SK-N-SH (cell line): Measurements from ENCODE around the gene DFFB. TPM values are rescaled to one million over a fixed set of nuclear protein-coding genes. Genes with fewer than 3 reads are reported as not detected.

ENCODE experiments used
- CTCF ChIA-PET: fragments of 300-600, 350-600 bp; formaldehyde crosslinking; extraction: SDS; loops from one replicate; lab custom pipeline; 2021; lab: Yijun Ruan, JAX
- POLR2A ChIA-PET: fragments of 350-600 bp; sonication (Branson Sonifier 250); formaldehyde crosslinking; extraction: SDS; loops from one replicate; lab custom pipeline; 2020; ENCODE audit warnings: antibody characterized with exemption, inconsistent platforms; lab: Yijun Ruan, JAX
- DNase-seq: peaks from one replicate; pipeline ENCODE4 v3.0.0; 2012
- H2AFZ ChIP-seq: fragments of 200-600 bp; sonication (generic); 2 replicates; pipeline ENCODE4 v1.8.1; 2016; ENCODE audit warnings: antibody characterized with exemption, mild to moderate bottlenecking, low read depth
- H3F3A ChIP-seq: fragments of 200-600 bp; sonication (generic); replicated peaks from 2 replicates; pipeline ENCODE3; 2016; ENCODE audit warnings: antibody characterized with exemption, mild to moderate bottlenecking; ENCODE audit not compliant: insufficient read depth
- H3K27ac ChIP-seq, 2 experiments: fragments of 200-500 bp in 1 of 2; fragments of 200-600 bp in 1 of 2; sonication (Bioruptor generic) in 1 of 2; sonication (generic), shearing (Covaris generic) in 1 of 2; 2 replicates each; pipeline versions ENCODE4 v1.5.1 to v1.6.1; 2014 to 2016; ENCODE audit warnings: low read depth in 2 of 2, inconsistent platforms in 1 of 2, low read length in 1 of 2, mild to moderate bottlenecking in 1 of 2, mixed read lengths in 1 of 2
- H3K27me3 ChIP-seq: fragments of 200-600 bp; sonication (generic), shearing (Covaris generic); 2 replicates; pipeline ENCODE4 v1.6.1; 2016; ENCODE audit warnings: mixed run types; ENCODE audit not compliant: insufficient read depth
- H3K36me3 ChIP-seq, 2 experiments: fragments of 200-500 bp in 1 of 2; fragments of 200-600 bp in 1 of 2; sonication (Bioruptor generic) in 1 of 2; sonication (generic) in 1 of 2; replicated peaks in 1 of 2; 2 replicates each; pipeline versions ENCODE3 to v1.5.1; 2014 to 2016; ENCODE audit warnings: low read length in 1 of 2, mild to moderate bottlenecking in 1 of 2; ENCODE audit not compliant: insufficient read depth in 2 of 2, control insufficient read depth in 1 of 2
- H3K4me1 ChIP-seq, 2 experiments: fragments of 200-500 bp in 1 of 2; fragments of 200-600 bp in 1 of 2; sonication (Bioruptor generic) in 1 of 2; sonication (generic), shearing (Covaris generic) in 1 of 2; 2 replicates each; pipeline versions ENCODE4 v1.5.1 to v1.6.1; 2014 to 2016; ENCODE audit warnings: low read depth in 1 of 2, low read length in 1 of 2, mixed run types in 1 of 2; ENCODE audit not compliant: insufficient read depth in 2 of 2, control insufficient read depth in 1 of 2
- H3K4me2 ChIP-seq: fragments of 200-600 bp; sonication (generic), shearing (Covaris generic); 2 replicates; pipeline ENCODE4 v1.6.1; 2017; ENCODE audit warnings: mixed run types
- H3K4me3 ChIP-seq, 2 experiments: fragments of 200-500 bp in 1 of 2; fragments of 200-600 bp in 1 of 2; sonication (Bioruptor generic) in 1 of 2; sonication (generic), shearing (Covaris generic) in 1 of 2; 2 replicates each; pipeline versions ENCODE4 v1.5.1 to v1.8.1; 2014 to 2016; ENCODE audit warnings: low read depth in 2 of 2, inconsistent platforms in 1 of 2, low read length in 1 of 2, mild to moderate bottlenecking in 1 of 2, mixed read lengths in 1 of 2, moderate library complexity in 1 of 2
- H3K79me2 ChIP-seq: fragments of 200-600 bp; sonication (generic); 2 replicates; pipeline ENCODE4 v1.8.1; 2017; ENCODE audit warnings: mild to moderate bottlenecking; ENCODE audit not compliant: insufficient read depth
- H3K9ac ChIP-seq: fragments of 200-600 bp; sonication (generic); 2 replicates; pipeline ENCODE4 v1.6.1; 2017; ENCODE audit warnings: mixed run types
- H3K9me2 ChIP-seq: fragments of 200-600 bp; sonication (generic); 2 replicates; pipeline ENCODE4 v1.6.1; 2017; ENCODE audit warnings: mixed run types
- H3K9me3 ChIP-seq: fragments of 200-600 bp; sonication (generic); 2 replicates; pipeline ENCODE4 v1.6.1; 2017; ENCODE audit warnings: mixed run types, mild to moderate bottlenecking, moderate library complexity
- H4K20me1 ChIP-seq: fragments of 200-600 bp; sonication (generic); 2 replicates; pipeline ENCODE4 v1.6.1; 2017; ENCODE audit warnings: mild to moderate bottlenecking, mixed run types; ENCODE audit not compliant: insufficient read depth
- CHD2 ChIP-seq: fragments of 150-350 bp; IDR thresholded peaks from 2 replicates; pipeline ENCODE4 v1.6.1; 2018; ENCODE audit warnings: low read length; ENCODE audit not compliant: partially characterized antibody
- CTCF ChIP-seq: fragments of 200-600 bp; sonication (generic); IDR thresholded peaks from 2 replicates; pipeline ENCODE4 v1.6.1; 2017; ENCODE audit warnings: antibody characterized with exemption, mild to moderate bottlenecking, moderate library complexity
- GABPA ChIP-seq: IDR thresholded peaks from 2 replicates; pipeline ENCODE4 v1.4.0; 2012; ENCODE audit warnings: low read depth, mild to moderate bottlenecking
- MEF2A ChIP-seq: IDR thresholded peaks from 2 replicates; pipeline ENCODE4 v1.4.0; 2012; ENCODE audit warnings: low read depth, borderline replicate concordance
- MXI1 ChIP-seq: IDR thresholded peaks from 2 replicates; pipeline ENCODE4 v1.6.1; 2012; ENCODE audit warnings: mild to moderate bottlenecking, low read depth, low read length, improper control_type of control experiment
- RAD21 ChIP-seq: IDR thresholded peaks from 2 replicates; pipeline ENCODE4 v1.6.1; 2012; ENCODE audit warnings: mild to moderate bottlenecking, low read length
- REST ChIP-seq: IDR thresholded peaks from 2 replicates; pipeline ENCODE4 v1.6.1; 2012; ENCODE audit warnings: mild to moderate bottlenecking, low read depth, low read length, moderate library complexity
- RFX5 ChIP-seq: IDR thresholded peaks from 2 replicates; pipeline ENCODE4 v1.6.1; 2012; ENCODE audit warnings: mild to moderate bottlenecking, improper control_type of control experiment, low read length
- RXRA ChIP-seq: IDR thresholded peaks from 2 replicates; pipeline ENCODE4 v1.4.0; 2012; ENCODE audit warnings: low read depth, mild to moderate bottlenecking, borderline replicate concordance
- SIN3A ChIP-seq: IDR thresholded peaks from 2 replicates; pipeline ENCODE4 v1.6.1; 2012; ENCODE audit warnings: low read depth, mild to moderate bottlenecking, low read length, moderate library complexity, borderline replicate concordance
- TAF1 ChIP-seq: IDR thresholded peaks from 2 replicates; pipeline ENCODE4 v1.6.1; 2012; ENCODE audit warnings: low read depth, mild to moderate bottlenecking, low read length, moderate library complexity, borderline replicate concordance
- TEAD4 ChIP-seq: IDR thresholded peaks from 2 replicates; pipeline ENCODE4 v1.4.0; 2012; ENCODE audit warnings: mild to moderate bottlenecking, borderline replicate concordance; ENCODE audit not compliant: insufficient read depth
- USF1 ChIP-seq: IDR thresholded peaks from 2 replicates; pipeline ENCODE4 v1.4.0; 2012; ENCODE audit warnings: low read depth, borderline replicate concordance
- WGBS: methylation state at CpG from one replicate; pipeline ENCODE4 v1.1.6; 2017; ENCODE audit warnings: low lambda C conversion rate; 5-methylcytosine and 5-hydroxymethylcytosine counted together
- polyA plus RNA-seq, 3 experiments: library from polyadenylated mRNA; depleted of rRNA; stranded (reverse); fragments of >200 nt; gene quantifications; 2 replicates each; pipeline ENCODE4 v1.2.3, GENCODE V29; 2012

DFFB gene
- polyA plus RNA-seq, 1 of the 3 experiments (the other 2 are of a cell fraction), result 8.2 TPM

- TF ChIP-seq CTCF (no peak), RXRA (no peak), MEF2A (no peak), MXI1 (no peak; the same call in 1 of the 2 replicates), CHD2 (no peak), USF1 (no peak), RAD21 (0 out of 2 replicates have a peak, but pooled peaks have one; percentile 10), SIN3A (no peak), TAF1 (no peak)
Measured at GRCh38 chr1:3831689-3832088, 25.6 kb upstream of the DFFB start (continued).

- Histone ChIP-seq H3K9me3 (no peaks in the 10 kb centered on the region), H3K36me3 (peaks cover 25 to 38% of the 10 kb centered on the region in 2 experiments), H3K4me3 (no peak overlapping the region), H2AFZ (no peak overlapping the region), H3K79me2 (no peaks in the 10 kb centered on the region), H4K20me1 (no peaks in the 10 kb centered on the region), H3F3A (peaks cover 8% of the 10 kb centered on the region), H3K4me2 (no peak overlapping the region), H3K4me1 (peaks cover 9 to 13% of the 10 kb centered on the region in 2 experiments; a peak in 2 of 4 replicates), H3K27ac (no peak overlapping the region), H3K9ac (no peak overlapping the region), H3K9me2 (no peaks in the 10 kb centered on the region), H3K27me3 (no peaks in the 10 kb centered on the region)
- WGBS, result 98% methylated on average over 9 of the region's 10 CpGs
- no peak for TF ChIP-seq REST
- TF ChIP-seq RFX5, result no peak
- no peak for TF ChIP-seq GABPA
- TF ChIP-seq TEAD4, result no peak
- ChIA-PET POLR2A (no interaction called here), CTCF (no interaction called here)
- DNase-seq, result no peak
Measured at GRCh38 chr1:3834701-3835100, 22.6 kb upstream of the DFFB start.
